Renal cortex interstitium (tissue), 11 donors: ENCODE results near the gene AKT3. TPM values are rescaled to one million over a fixed set of nuclear protein-coding genes. Genes with fewer than 3 reads are reported as not detected.
"Not testable (repeated sequence)": the region's sequence is repeated elsewhere in the genome, so short reads cannot be mapped to it uniquely, and the experiment has no call there.

Experiments used
- DNase-seq, 11 donors: peaks; one replicate each; pipeline ENCODE4 v3.0.0-alpha.2; 2013; ENCODE audit warnings: low read depth in 9 of 11, low spot score in 4 of 11; ENCODE audit errors: extremely low read depth in 1 of 11
- polyA plus RNA-seq, 3 donors: library from polyadenylated mRNA; unstranded; fragments of 120-200 nt; gene quantifications; one replicate each; pipeline ENCODE4 v1.2.1, GENCODE V29; 2013; ENCODE audit not compliant: insufficient read length in 3 of 3

AKT3 gene
- polyA plus RNA-seq, 3 donors = 20.9 to 31.9 (median 24.4) TPM

DNA sequence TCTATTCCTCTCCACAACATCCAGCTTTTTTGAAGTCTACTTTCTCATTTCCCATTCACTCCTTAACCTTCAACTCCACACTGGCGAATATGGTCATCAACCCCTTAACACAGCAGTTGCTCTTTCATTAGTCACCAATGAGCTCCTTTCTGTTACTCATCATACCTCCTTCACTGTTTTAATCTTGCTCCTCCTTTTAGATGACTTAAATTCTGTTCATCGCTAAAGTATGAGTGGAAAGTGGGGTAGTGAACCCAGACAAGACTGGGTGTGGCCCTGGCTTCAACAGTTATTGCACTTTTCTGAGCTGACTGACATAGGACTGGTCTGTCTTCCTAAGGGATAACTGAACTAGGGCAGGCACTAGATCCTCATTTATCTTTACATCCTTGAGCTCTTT is 51.3 kb downstream of the AKT3 start:
- DNase-seq = no peak

DNA sequence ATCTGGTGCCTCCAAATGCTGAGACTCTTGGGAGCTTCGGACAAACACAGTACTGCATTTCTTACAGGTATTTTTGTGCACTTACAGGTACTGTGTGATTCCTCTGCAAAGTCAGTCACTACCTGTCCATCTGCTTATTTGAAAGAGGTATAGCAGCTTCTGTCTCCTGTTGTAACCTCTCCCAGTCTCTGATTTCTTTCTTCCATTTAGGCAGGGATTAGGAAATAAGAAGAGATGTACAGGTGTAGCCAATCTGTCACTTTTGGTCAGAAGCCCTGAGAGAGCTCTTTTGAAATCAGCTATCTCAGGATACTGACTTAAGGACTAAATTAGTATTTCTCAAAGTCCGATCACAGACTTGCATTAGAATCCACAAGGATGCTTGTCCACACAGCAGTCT is 54.0 kb downstream of the AKT3 start:
- no peak for DNase-seq

DNA sequence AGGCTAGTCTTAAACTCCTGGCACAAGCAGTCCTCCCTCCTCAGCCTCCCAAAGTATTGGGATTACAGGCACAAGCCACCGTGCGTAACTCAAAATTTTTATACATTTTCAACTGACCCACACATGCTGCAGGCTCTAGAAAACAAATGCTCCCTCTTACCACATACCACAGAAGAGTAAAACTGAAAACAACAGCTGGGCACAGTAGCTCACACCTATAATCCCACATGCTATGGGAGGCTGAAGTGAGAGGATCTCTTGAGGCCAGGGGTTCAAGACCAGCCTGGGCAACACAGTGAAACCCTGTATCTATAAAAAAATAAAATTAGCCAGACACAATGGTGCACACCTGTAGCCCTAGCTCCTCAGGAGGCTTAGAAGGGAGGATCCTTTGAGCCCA is 56.7 kb downstream of the AKT3 start:
- DNase-seq = no peak

DNA sequence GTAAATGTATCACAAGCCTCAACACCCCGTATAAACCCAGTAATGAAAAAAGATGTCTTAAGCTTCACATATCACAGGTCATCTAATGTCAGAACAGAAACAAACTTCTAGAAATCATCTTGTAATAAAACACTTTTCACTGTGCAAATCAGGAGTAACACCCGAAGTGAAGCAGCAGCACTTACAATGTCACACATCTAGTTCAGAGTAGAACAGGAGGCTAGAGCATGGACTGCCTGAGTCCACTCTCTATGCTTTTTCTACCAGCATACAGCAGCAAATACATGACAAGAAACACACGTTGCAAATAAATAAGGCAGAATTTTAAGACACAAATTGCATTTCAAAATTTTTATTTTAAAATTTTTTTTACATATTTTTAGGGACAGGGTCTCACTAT is 57.2 kb downstream of the AKT3 start:
- no peak for DNase-seq

DNA sequence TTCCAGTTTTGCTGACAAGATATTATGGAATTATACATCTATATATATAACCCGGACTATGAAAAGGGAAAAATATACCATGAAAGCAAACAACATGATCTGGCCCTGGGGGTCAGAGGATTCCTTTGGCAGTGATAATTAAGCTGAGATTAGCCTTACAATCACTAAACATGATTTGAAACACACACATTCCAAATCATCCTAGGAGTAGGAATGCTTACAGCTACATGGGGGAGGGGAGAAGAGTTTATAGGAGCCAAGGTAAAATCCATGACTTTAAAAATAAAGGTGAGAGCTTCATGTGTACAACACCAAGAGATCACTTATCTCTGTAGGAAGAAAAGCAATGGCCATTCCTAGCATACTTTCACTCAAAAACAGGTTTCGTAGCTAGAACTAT is 57.6 kb downstream of the AKT3 start:
- DNase-seq = no peak

DNA sequence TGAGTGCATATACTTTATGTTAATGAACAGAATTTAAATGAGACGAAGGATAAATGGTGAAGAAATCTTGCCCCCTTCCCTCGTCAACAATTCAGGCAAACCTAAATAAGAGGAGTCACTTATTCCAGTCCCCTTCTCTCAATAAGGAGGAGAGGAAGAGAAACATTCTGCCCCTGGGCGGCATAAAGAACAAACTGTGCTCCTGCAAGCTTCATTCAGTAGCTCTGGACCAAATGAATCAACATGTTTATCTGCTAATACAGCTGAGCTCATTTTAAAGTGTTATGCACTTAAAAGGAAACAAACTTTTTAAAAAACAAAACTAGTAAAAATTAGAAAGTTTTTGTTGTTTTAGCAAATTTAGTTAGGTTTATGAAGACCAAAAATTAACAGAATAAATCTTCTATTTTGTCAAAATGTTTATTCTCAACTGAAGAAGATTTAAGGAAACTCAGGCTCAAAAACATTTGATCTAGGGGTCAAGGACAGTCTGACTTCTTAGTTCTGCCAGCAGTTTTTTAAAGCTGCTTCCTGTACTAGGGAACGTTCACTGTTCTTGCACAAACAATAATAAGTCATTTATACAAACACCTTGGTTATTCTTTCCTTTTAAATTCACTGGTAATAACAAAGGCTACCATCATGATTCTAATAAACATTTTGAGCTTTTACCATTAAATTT is 58.3 kb downstream of the AKT3 start:
- DNase-seq = peak in 1 of 11 donors; percentile 0

DNA sequence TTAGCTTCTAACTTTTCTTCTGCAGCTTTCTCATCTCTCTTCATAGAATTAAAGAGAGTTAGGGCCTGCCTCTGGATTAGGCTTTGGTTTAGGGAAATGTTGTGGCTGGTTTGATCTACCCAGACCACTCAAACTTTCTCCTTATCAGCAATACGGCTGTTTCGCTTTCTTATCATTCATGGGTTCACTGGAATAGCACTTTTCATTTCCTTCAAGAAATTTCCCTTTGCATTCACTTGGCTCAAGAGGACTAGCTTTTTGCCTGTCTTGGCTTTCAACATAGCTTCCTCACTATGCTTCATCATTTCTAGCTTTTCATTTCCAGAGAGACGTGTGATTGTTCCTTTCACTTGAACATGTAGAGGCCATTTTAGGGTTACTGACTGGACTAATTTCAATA is 59.6 kb downstream of the AKT3 start:
- DNase-seq = no peak

DNA sequence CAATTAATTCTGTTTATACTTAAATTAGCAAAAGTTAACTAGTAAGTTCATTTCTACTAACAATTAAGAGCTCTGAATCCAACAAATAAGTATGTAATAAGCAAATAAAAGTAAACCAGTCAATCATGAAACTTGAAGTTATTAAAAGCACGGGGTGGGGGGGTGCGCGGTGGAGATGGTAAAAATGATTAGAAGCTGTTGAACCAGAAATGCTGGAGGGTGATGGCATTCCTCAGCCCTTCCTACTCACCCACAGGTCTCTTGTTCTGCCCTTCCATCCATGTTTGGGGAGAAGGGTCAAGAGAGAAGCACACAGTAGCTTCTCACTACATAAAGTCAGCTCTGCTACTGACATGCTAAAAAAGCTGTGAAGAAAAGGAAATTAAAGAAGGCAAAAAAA is 63.5 kb downstream of the AKT3 start:
- peak in 4 of 11 donors; percentile 0 to 9 (median 4) for DNase-seq

DNA sequence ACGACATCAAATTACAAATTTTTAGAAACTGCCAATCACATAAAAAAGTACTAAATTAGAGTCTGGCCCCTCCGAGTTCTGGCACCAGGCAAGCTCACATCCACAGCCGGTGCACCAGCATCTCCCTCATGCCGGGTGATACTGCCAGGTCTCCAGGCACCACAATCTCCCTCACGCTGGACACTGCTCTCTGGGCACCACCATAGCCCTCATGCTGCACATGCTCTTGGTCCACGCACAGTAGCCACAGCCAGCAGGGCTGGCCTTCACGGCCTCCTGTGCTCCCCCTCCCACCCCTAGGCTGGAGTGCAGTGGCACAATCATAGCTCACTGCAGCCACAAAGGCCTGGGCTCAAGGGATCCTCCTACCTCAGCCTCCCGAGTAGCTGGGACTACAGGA is 65.5 kb downstream of the AKT3 start:
- no peak for DNase-seq

DNA sequence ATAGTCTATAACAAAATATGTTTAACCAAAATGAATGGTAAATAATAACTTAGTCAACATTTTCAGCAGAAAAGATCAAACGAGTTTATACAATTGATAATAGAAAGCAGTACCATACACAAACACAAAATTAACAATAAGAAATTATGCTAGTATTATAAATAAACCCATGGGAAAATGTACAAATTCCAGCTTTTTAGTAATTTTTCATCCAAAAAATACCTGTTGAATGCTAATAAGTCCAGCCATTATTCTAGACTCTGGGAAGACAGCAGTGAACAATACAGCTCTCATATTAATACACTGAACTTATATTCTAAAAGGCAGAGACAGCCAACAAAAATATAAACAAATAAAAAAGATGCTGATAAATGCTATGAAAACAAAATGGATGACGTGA is 66.3 kb downstream of the AKT3 start:
- no peak for DNase-seq

DNA sequence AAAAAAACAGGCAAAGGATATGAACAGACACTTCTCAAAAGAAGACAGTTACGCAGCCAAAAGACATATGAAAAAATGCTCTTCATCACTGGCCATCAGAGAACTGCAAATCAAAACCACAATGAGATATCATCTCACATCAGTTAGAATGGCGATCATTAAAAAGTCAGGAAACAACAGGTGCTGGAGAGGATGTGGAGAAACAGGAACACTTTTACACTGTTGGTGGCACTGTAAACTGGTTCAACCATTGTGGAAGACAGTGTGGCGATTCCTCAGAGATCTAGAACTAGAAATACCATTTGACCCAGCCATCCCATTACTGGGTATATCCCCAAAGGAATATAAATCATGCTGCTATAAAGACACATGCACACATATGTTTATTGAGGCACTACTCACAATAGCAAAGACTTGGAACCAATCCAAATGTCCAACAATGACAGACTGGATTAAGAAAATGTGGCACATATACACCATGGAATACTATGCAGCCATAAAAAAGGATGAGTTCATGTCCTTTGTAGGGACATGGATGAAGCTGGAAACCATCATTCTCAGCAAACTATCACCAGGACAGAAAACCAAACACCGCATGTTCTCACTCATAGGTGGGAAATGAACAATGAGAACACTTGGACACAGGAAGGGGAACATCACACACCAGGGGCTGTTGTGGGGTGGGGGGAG is 77.5 kb downstream of the AKT3 start:
- DNase-seq = not testable (repeated sequence)

DNA sequence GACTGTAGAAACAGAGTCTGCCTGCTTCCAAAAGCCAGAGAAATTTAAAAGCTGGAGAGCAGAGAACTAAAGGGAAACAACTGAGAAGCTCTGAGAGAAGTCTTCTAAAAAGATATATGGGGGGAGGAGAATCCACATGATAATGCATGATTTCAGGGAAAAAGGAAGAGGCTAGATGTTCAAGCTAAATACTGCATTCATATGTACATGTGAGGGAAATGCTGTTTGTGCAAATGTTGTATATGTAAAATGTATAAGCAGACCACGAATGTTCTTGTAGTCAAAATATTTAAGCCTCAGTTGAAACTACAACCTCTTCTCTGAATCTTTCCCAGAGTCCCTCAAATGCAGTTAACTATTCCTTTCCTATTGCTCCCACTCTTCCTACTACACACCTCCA is 79.2 kb downstream of the AKT3 start:
- DNase-seq = no peak

DNA sequence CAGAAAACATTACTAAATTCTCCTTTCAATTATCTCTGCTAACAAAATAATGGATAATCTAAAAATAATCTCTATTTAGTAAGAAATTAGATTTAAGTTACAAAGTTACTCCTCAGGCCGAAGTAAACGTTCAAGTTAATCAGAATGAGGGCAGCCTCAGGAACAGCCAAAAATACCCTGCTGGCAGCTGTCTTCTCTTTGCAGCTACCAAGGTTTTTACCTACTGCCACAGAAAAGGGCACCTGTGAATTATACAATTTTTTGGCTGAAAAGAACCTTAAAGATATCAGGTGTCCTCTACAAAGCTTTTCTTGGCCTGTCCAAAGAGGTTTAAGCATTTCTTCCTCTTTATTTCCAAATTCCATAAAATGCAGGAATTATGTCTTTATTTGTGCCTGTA is 84.4 kb downstream of the AKT3 start:
- no peak for DNase-seq

DNA sequence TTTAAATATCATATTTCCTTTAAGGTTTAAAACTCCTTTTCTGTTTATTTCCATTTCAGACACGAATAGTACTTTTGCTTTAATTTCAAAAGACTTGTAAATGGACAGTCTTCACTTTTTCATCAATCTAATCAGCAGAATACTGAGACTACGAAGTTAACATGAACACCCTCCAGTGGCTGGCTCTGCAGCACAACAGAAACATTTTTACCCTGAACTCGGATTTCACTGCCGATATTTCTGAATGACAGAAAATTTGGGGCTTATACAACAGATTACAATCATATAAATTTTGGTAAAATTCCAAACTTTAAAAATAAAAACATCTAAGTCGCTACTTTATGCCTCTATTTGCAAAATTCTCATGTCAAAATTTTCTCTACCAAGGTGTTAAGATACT is 86.2 kb downstream of the AKT3 start:
- no peak for DNase-seq

DNA sequence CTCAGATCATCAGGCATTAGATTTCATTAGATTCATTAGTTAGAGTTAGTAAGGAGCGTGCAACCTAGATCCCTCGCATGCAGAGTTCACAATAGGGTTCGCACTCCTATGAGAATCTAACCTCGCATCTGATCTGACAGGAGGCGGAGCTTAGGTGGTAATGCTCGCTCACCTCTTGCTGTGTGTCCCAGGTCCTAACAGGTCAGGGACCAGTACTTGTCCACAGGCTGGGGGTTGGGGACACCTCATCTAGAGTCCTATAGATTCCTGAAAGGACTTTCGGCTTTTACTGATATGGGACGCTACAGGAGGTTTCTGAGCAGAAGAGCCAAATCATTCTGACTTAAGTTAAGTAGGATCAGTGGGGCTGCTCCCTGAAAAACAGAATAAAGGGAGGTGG is 91.4 kb downstream of the AKT3 start:
- DNase-seq = no peak

DNA sequence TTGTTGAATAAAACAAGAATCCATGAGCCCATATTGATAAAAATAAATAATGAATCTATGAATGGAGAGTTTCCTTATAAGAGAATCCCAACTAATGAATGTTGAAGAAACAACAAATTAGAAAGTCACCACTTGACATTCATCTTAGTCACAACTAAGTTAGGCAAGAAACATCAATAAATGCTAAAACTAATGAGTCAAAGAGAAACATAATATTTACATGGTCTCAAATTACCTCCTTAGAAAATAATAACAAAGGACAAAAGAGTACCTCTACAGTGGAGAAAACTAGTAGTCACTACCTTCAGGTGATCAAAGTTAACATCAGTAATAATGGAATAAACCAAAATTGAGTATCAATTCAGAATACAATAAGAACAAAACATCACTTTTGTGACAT is 93.5 kb downstream of the AKT3 start:
- no peak for DNase-seq

DNA sequence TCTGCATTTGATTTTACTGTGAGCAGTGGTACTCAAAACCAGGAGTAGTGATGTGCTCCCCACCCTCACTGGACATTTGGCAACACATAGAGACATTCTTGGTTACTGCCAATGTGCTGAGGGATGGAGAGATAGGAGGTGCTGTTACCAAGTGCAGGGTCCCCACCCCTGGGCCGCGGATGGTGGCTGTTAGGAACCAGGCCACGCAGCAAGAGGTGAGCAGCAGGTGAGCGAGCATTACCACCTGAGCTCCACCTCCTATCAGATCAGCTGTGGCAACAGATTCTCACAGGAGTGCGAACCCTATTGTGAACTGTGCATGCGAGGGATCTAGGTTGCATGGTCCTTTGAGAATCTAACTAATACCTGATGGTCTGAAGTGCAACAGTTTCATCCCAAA is 95.7 kb downstream of the AKT3 start:
- no peak for DNase-seq

DNA sequence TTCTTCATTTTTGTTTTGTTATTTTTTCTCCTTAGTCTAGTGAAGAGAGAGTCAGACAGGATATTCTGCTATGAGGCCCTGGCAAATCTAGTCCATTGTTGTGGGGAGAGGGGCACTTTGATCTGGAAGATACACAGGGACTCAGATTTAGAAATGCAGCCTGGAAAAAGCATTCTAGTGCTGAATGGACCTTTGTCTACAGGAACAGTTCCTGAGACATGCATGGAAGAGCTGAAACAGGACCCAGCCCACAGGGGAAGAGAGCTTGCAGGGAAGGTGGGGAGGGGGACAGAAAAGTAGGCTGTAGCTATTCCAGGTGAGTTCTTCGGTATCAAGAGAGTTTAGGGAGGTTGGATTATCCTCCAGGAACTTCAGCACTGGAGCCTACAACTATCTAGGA is 98.5 kb downstream of the AKT3 start:
- no peak for DNase-seq

DNA sequence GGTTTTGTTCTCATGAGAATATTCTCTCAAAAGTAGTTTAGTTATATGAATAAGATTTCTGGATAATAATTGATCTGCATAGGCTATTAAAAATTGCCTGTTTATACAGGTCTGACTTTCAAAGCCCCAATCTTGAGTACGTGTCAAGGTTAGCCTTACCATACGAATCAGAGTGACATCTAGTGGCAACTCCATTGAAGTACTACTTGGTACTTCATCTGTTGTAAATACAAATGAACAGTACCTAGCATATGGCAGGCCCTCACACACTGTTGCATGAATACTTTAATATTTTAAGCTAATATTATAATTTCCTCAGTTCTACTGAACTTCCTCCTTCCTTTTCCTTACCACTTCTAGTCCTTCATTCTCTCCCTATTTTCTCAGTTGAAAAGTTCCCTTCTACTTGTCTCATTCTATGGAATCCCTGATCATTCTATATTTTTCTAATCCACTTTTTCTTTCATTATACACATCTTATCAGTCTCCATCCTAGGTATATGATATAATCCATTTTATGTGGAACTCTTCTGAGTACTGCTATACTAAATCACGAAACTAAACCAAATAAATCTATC is 101.2 kb downstream of the AKT3 start:
- DNase-seq = peak; percentile 19 to 66 (median 38)

DNA sequence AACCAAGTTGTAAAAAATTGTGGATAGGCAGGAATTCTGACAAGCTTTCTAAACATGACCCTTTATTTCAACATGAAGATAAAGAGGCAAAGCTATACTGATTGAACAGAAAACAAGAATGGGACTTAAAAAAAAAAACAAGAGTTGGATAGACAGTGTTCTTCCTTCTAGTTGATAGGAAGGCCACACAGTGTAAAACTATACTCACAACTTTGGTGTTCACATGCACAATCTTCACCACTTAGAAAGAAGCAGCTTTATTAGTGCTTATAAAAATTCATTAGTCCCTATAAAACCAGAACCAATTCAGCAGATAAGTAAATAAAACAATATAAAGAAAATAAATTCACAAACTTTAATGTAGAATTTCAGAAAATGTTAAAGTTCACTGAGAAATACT is 101.8 kb downstream of the AKT3 start:
- no peak for DNase-seq

DNA sequence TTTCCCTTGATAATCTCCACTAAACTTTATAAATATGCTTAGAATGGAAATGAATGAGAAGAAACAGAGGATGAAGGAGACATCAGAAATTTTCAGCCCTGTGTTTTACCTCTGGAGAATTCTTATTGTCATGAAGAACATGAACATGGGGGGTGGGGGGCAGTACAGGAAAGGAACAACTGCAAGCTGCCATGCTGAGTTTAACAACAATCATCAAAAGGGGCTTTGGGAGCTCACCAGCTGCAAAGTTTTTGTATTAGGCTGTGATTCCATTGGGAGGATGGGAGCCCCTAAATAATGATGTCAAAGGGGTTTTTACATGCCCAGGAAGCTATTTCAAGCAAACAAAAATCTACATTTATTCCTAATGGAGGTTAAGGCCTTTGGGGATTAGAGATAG is 103.3 kb downstream of the AKT3 start:
- DNase-seq = no peak
